CD4-positive, alpha-beta T cell treated with Interleukin-17A for 4 hours (primary cell): ENCODE results near the gene TRIP13.
"Not testable (repeated sequence)": the region's sequence is repeated elsewhere in the genome, so short reads cannot be mapped to it uniquely, and the experiment has no call there.

ENCODE experiments used
- DNase-seq: peaks from one replicate; pipeline ENCODE4 v3.0.0-alpha.2; 2020; ENCODE audit warnings: mixed read lengths

TRIP13 gene

DNA sequence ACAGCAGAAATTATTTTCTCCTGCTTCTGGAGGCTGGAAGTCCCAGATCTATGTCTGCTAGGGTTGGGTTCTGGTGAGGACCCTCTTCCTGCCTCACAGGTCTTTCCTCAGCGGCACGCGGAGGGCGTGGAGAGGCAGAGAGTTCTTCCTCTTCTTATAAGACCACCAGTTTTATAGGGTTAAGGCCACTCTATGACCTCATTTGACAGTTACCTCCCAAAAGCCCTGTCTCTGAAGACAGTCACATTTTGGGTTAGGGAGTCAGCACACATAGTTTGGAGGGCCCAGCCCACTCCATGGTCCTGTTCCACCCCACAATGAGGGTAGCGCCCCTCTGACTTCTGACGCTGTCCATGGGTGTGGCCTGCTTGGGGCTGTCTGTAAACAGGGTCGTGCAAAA, 46.7 kb downstream of the TRIP13 start:
- no peak for DNase-seq

DNA sequence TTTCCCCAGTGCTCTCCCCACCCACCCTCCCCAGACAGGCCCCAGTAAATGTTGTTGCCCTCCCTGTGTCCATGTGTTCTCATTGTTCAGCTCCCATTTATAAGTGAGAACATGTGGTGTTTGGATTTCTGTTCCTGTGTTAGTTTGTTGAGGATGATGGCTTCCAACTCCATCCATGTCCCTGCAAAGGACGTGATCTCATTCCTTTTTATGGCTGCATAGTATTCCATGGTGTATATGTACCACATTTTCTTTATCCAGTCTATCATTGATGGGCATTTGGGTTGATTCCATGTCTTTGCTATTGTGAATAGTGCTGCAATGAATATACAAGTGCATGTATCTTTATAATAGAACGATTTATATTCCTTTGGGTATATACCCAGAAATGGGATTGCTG, 48.1 kb downstream of the TRIP13 start:
- not testable (repeated sequence) for DNase-seq

GRCh38 chr5:943201-943917, 50.7 kb downstream of the TRIP13 start:
- no peak for DNase-seq

- no peak for DNase-seq
Measured at GRCh38 chr5:943918-944620, 51.4 kb downstream of the TRIP13 start.

GRCh38 chr5:944621-944927, 51.9 kb downstream of the TRIP13 start:
- no peak for DNase-seq

- DNase-seq: no peak
Measured at GRCh38 chr5:944992-945685, 52.5 kb downstream of the TRIP13 start.

- DNase-seq: no peak
Measured at GRCh38 chr5:945691-946551, 53.2 kb downstream of the TRIP13 start.

DNA sequence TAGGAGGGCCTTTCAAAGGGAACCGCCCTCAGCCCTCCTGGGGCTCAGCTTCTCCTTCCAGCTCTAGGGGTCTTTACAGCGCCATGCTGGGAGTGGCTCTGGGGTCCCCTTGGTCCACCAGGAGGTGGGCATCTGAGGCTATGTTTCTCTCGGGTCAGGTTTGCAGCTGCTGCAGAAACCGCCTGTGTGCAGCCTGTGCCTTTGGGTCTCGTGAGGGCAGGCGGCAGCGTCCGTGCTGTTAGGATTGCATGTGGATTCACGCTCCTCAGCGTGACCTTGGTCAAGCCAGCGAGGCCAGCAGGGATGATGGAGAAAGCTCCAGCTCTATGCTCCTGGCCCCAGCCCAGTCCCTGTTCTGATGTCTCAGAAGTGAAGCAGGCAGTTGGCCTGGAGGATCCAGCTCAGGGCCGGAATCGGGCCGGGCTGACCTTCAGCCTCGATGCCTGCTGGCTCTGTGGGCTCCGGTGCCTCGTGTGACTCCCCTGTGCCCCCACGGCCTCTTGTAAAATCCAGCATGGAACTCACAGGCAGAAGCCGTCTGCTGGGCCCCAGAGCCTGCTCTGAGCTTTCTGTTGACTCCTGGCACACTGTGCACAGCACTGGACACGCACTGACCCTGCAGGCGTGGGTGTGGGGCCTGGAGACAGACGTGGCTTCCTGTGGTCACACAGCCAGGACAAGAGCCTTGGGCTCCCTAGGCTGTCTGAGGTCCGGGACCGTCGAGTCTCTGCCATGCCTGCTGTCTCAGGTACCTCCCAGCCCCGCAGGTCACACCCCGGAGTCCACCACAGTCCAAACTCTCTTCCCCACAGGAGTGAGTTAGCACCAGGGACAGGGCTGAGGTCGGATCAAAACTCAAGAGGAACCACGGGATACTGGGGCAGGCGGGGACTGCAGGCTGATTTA, 54.3 kb downstream of the TRIP13 start:
- DNase-seq: no peak

DNA sequence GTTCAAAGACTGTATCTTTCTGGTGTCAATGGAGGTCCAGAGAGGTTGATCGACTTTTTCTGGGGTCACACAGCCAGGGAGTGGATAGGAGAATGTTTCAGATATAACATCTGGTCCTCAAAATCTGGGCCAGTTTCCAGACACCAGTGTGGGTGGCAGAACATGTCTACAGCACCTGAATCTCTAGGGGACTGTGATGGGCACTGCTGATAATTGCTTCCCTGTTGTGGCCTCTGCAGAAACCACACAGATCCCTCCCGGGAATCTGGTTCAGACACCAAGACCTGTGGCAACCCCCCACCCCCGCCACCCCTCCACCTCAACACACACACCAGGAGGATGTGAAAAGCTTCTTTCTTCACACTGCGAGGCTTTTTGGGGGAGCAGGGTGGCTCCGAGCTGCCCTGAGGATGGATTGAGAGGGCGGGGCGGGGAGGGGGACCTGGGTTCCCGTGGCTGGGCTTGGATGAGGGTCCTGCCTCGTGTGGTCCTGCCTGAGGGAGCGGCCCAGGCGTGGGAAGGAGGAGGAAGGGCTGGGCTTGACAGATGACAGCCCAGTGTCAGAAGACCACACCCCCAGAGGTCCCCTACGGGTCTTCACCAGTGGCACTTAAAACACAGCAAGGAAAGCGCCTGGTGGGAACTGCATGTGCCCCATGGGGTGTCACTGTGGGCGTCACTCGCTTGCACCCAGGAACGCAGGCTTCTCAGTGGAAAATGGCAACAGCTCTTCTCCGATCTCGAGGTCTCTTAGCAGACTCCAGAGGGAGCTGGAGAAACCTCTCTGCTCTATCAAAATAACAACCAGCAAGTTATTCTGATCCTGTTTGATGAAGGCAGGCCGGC, 55.2 kb downstream of the TRIP13 start:
- DNase-seq: no peak

GRCh38 chr5:948472-949274, 56.0 kb downstream of the TRIP13 start:
- no peak for DNase-seq

- no peak for DNase-seq
Measured at GRCh38 chr5:949275-949543, 56.5 kb downstream of the TRIP13 start.

DNA sequence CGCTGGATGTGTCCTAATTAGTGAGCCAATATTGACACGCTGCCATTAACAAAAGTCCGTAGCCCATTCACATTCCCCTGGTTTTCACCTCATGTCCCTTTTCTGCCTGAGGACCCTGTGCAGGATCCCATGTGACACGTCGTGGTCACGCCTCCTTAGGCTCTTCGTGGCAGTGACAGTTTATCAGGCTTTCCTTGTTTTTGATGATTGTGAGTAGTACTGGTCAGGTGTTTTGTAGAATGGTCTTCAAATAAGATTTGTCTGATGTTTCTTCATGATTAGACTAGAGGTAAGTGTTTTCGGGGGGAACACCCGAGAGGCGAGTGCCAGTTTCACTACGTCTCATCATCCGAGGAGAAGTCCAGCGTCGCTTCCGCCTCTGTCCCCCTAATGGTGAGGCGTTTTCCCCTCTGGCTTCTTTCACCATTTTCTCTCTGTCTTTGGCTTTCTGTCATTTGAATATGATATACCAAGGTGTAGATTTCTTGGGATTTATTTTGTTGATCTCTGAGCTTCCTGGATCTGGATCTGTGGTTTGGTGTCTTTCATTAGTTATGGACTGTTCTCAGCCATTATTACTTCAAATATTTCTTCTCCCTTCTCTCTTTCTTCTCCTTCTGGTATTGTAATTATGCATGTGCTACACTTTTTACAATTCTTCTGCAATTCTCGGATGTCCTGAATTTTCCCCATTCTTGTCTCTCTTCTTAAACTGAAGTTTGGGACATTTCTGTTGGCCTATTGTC, 57.3 kb downstream of the TRIP13 start:
- DNase-seq: no peak

DNA sequence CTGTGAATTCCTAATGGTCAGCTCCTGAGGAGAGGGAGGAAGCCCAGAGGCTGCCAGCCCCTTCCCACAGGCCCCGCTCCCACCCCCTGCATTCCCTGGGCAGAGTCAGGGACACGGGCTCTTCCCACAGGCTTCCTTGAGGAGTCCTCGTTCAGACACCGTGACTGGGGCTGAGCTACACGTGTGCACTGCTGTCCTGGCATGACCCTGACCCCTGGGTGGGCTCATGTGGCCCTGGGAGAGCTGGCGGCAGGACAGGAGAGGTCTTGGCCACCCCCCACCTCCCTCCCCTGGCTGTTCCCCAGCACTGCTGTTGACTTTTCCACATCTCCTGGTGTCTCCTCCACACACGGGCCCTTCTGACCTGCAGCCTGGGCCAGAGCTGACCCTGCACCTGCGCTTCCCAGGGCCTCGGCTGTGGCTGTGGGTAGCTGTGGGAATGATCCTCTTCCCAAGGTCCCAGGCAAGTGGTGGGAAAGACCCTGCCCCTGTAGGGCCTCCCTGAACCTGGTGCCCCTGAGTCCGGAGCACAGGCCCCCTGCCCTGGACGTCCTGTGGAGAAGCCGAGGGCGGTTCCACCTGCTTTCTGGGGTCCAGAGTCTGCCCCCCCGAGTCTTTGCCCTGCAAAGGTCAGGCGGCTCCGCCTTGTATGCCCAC, 59.4 kb downstream of the TRIP13 start:
- no peak for DNase-seq

- DNase-seq: no peak
Measured at GRCh38 chr5:952597-953271, 60.0 kb downstream of the TRIP13 start.

DNA sequence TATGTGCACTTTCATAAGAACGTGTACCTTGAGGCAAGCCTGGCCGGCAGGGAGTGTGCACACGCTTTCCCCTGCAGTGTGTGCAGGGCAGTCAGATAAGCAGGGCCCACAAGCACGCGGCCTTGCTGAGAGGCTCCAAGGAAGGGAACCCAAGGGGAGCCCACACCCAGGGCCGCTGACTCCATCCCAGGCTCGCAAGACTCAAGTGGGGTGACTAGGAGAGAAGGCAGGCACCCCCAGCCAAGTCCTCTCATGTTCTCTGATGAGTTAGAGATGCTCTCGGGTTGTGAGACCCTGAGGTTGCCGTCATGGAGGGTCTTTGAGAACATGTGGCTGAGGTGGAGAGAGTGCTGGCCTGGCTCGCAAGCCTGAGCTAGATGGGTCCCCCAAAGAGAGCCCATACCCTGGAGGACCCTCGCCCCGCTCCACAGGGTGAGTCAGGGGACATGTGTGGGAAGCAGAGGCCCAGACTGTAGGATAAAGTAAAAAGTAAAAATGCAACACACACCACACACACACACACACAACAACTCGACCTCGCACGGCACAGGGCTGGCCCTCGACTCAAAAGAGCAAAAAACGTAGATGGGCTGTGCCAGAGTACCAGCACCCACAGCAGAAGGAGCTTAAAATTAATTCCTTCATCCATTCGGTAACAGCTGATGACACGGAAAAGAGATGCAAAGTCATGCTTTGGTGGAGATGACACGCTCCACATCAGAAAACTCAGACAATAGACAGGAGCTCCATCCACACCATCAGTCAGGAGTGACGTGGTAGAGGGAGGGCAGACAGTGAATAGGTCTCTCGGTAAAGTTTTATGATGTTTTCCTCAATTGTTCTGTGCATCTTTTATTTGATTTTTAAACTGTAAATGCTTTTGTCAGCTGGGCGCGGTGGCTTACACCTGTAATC, 61.1 kb downstream of the TRIP13 start:
- no peak for DNase-seq

DNA sequence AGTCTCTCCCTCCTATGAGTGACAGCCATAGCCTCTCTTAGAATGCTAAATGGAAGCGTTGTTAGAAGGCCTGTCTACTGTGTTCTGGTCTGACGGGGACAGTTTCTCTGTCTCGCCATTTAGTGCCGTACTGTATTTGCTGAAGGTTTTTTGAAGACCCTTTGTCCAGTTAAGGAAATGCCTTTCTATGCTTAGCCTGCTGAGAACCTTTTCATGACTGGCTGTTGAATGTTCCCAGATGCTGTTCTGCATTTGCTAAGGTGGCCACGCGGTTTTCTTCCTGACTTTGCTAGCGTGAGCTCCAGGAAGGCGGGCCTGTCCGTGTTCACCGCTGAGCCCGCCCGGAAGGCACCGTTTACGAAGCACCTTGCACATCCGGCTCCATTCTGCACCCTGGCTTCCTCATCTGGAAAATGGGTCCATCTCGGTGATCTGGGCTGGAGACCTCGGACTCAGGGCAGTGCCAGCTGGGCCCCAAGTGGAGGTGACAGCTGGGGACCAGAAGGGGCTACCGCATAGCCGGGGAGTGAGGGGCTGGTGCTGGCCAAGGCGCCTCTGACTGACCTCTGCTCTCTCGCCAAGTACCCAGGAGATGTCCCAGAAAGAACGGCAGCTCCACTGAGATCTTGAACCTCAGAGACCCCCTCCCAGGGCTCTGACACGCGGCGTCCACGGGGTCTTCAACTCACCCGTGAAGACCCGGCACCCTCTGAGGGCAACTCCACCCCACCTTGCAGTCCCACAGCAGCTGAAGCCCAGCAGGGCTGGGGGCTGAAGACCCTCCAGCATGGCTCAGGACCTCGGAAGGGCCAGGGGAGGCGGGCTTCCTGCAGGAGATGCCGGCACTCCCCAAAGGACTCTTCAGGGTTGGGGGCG, 63.4 kb downstream of the TRIP13 start:
- no peak for DNase-seq
